GM12874 (cell line): Measurements from ENCODE around the gene BCL2L11.

Experiments
- CTCF ChIP-seq: IDR thresholded peaks from 2 replicates; pipeline ENCODE4 v1.5.1; 2011; ENCODE audit warnings: low read depth, mild to moderate bottlenecking, control low read depth, low read length, moderate library complexity; ENCODE audit not compliant: insufficient read depth

BCL2L11 gene

GRCh38 chr2:111157071-111157661, 36.5 kb downstream of the BCL2L11 start:
- no peak for TF ChIP-seq CTCF

- TF ChIP-seq CTCF: 0 out of 2 replicates have a peak, but pooled peaks have one; percentile 6
These were observed 37.1 kb downstream of the BCL2L11 start for GRCh38 chr2:111157798-111158197.

DNA sequence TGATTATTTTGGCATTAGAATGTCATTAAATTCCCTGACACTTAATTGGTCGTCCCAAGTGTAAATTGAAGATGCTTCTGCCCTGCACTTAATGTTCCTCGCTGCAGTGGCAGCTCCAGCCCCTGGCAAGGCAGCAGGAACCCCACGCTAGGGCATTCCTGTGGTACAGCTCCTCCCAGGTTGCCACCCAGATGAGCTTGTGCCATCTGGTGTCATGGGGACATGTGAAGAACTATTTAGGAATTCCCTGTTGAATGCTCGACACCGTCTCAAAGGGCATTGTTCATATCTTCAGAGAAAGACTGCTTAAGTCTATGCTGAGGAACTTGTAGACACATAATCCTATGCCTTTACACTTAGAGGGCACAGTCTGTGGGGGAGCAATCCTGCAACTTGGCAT, 38.9 kb downstream of the BCL2L11 start:
- TF ChIP-seq CTCF: no peak

DNA sequence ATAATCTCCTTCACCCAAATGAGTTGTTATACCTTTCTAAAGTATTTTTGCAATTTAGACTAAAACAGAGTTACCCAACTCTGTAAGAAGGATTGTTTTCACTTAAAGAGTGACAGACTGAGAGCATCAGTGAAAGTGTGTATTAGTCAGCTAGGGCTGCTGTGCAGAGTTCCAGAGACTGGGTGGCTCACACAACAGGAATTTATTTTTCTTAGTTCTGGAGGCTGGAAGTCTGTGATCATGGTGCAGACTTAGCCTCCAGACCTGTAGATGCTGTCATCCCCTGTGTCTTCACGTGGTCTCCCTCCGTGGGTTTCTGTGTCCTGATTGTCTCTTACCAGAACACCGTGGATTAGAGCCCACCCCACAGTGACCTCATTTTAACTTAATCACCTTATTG, 40.0 kb downstream of the BCL2L11 start:
- no peak for TF ChIP-seq CTCF

- TF ChIP-seq CTCF: no peak
These were observed 41.3 kb downstream of the BCL2L11 start for GRCh38 chr2:111161971-111162370.

DNA sequence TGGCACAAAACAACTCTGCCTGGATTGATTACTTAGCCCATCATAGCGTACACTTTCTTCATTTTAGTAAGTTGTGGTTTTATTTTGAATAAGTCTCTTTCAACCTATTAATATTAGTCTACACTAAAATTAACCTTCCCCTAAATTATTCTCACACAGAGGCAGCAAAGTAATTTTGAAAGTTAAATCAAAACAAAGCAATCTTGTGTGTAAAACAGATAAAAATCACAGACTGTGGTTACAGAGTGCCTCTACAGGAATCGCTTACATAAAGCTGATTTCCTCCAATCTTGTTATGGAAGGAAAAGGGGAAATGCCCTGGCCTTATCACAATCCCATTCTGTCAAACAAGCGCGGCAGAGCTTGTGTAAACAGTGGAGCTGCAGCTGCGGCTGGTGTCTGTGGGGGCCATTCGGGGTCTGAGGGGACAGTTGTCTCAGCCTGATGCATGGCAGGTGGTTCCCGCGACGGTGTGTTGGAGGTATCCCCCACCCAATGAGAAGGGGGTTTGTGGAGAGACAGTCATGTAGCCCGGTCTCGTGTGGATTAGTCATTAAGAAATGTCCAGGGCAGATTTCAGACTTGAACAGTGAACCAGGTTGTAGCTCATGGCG, 42.1 kb downstream of the BCL2L11 start:
- TF ChIP-seq CTCF: no peak

DNA sequence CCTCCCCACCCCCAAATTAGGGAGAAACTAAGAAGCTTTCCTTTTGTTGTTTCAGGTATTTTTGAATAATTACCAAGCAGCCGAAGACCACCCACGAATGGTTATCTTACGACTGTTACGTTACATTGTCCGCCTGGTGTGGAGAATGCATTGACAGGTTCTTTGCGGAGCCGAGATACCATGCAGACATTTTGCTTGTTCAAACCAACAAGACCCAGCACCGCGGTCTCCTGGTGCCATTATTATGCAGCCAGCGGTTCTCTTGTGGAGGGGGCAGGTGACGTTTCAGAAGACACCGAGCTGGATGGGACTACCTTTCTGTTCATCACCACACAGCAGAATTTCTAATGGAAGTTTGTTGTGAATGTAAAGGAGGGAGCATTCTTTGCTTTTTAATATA, 43.4 kb downstream of the BCL2L11 start:
- no peak for TF ChIP-seq CTCF

DNA sequence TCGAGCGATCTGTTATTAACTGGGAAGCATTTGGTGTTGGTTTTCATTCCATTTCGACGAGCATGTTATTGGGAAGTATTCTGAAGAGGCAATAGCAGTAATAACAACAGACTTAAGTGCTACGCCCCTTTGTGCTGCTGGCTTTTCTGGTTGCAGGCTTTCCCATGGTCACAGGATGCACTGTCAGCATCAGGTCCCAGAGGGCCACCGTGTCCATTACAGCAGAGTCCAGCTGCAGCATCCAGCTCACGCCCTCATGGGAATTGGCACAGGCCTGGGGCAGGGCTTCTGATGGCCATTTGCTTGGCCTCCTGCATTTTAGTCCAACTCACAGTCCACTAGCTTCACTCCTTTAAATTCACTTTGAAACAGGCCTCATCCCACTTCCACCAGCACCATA, 44.4 kb downstream of the BCL2L11 start:
- TF ChIP-seq CTCF: no peak
